ENCODE data around the gene TDO2.

Gene TDO2

DNA sequence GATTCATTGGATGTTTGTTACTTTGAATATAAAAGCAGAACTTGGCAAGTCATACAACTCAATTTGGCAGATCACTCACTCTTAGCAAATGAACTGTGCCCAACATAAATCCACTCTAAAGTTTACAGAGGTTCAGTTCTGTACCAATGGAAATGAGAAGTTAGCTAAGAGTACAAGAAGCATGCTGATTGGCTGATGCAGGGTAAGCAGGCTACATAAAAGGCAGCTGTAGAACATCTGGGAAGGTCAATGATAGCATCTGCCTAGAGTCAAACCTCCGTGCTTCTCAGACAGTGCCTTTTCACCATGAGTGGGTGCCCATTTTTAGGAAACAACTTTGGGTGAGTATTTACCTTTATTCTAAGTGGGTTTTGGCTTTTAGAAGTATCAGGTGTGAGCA is at the start of gene TDO2:
Gene TDO2, plus strand, starts transcription at position 244 of the 400 bp plus-strand sequence. Its CDS starts 63 bp downstream, at position 307.
- TF ChIP-seq, protein P1, sequence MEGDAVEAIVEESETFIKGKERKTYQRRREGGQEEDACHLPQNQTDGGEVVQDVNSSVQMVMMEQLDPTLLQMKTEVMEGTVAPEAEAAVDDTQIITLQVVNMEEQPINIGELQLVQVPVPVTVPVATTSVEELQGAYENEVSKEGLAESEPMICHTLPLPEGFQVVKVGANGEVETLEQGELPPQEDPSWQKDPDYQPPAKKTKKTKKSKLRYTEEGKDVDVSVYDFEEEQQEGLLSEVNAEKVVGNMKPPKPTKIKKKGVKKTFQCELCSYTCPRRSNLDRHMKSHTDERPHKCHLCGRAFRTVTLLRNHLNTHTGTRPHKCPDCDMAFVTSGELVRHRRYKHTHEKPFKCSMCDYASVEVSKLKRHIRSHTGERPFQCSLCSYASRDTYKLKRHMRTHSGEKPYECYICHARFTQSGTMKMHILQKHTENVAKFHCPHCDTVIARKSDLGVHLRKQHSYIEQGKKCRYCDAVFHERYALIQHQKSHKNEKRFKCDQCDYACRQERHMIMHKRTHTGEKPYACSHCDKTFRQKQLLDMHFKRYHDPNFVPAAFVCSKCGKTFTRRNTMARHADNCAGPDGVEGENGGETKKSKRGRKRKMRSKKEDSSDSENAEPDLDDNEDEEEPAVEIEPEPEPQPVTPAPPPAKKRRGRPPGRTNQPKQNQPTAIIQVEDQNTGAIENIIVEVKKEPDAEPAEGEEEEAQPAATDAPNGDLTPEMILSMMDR (conservative IDR thresholded peaks at IDR 0.05) = no peak
- TF ChIP-seq ZFX (IDR thresholded peaks at IDR 0.05) = no peak
- H3K27ac ChIP-seq = no peak within 1 kb of the TSS

DNA sequence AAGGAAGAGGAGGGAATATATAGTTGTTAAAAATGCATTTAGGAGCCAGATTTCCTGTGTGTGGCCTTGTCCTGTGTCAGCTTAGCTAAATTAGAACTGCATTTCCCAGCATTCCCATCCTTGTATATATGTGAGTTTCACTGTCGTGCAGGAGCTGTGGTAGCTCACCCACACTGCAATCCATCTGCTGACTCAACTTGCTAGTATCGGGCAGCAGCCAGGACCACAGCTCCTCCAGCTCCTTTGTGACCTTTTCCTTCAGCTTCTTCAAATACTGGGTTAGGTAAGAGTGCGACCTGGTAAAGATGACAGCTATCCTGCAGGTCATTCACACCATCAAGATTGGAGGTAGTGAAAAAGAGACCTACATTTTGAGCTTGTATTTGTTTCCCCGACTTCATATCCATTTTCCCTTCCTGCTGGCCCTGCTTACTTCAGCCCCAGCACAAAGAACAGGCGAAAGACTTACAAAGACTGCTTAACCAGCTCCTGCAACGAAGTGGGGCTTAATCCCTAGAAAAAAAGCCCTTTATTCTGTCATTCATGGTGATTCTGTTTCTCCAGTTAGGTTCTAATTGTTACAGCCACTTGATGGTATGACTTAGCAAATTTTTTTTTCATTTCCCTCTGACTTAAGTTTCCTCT is 48.8 kb upstream of the TDO2 start:
- TF ChIP-seq, protein P1 (conservative IDR thresholded peaks at IDR 0.05) = no peak
- TF ChIP-seq ZFX (IDR thresholded peaks at IDR 0.05) = no peak
- no peak overlapping the region for H3K27ac ChIP-seq

DNA sequence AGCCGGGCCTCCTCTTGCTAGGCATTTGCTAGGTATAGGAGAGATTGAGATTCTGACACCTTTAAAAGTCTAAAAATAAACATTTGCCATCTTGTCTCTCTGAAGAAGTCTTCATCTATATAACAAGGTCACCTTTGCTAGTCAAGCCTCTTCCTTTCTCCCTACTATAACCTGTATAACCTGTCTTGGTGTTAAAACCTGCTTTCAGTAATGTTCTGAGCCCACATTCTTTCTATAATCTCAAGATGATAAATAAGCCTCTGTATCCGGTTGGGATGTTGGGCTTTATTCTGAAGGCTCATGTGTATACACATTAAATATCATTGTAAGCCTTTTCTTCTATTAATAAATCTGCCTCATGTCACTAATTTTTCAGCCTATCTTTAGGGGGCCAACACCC is 47.6 kb upstream of the TDO2 start:
- no peak overlapping the region for H3K27ac ChIP-seq
- TF ChIP-seq, protein P1 (conservative IDR thresholded peaks at IDR 0.05) = no peak
- no peak for TF ChIP-seq ZFX (IDR thresholded peaks at IDR 0.05)

DNA sequence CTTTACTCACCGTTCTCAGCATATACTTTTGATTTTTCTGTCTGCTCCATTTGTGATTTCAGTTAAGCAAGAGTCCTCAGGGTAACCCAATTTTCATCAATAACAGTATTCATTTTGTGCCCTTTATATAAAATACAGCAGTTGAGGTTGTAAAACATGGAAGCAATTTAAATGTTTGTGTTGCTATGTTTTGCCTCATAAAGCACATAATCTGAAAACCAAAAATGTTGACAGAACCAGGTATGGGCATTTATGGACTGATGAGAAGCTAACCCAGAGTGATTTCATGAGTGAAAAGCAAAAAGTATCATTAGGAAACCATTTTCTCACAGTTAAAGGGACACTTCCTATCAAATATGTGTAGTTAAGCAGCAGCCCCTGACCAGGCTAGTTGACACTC is 37.3 kb upstream of the TDO2 start, which contains the start of gene ASIC5:
Gene ASIC5, minus strand, starts transcription at position 101 of the 400 bp plus-strand sequence. Its CDS starts 51 bp downstream, at position 50.
- H3K27ac ChIP-seq = no peak within 1 kb of the TSS
- TF ChIP-seq, protein P1 (conservative IDR thresholded peaks at IDR 0.05) = no peak
- TF ChIP-seq ZFX (IDR thresholded peaks at IDR 0.05) = no peak

DNA sequence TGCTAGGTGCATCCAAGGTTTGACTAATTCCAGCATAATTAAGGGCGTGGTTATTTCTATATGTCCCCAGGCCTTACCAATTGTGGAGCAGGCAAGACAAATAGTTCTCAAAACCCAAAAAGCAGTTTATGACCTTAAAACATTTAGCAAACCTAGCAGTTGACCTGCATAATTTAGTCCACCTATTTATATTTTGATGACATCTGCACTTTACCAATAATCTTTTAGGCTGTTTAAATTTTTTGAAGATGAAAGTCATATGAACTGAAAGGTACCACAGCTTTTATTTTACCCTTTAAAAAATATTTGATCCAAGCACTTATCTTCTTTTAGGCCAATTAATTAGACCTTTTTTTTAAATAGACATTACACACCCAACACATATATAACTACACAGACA is 27.6 kb upstream of the TDO2 start:
- TF ChIP-seq, protein P1 (conservative IDR thresholded peaks at IDR 0.05) = no peak
- no peak overlapping the region for H3K27ac ChIP-seq

DNA sequence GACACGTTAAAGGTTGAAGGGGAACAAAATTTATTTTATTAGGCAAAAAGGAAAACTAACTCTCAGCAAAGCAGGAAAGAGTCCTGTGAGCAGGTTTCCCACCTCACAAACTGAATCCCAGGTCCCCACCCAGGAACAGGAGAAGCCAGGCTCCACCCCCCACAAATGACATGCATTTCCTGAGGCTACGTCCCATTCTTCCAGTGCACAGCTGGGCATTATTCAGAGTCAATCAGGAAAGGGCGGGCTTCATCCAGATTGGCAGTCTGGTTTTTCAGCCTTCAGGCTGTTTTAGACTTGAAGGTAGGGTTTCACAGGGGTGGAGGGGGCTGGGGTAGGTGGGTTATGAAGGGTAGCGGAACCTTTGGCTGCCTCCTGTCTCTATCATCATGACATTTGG is 25.5 kb upstream of the TDO2 start:
- no peak overlapping the region for H3K27ac ChIP-seq
- TF ChIP-seq, protein P1 (conservative IDR thresholded peaks at IDR 0.05) = no peak
- no peak for TF ChIP-seq ZFX (IDR thresholded peaks at IDR 0.05)

DNA sequence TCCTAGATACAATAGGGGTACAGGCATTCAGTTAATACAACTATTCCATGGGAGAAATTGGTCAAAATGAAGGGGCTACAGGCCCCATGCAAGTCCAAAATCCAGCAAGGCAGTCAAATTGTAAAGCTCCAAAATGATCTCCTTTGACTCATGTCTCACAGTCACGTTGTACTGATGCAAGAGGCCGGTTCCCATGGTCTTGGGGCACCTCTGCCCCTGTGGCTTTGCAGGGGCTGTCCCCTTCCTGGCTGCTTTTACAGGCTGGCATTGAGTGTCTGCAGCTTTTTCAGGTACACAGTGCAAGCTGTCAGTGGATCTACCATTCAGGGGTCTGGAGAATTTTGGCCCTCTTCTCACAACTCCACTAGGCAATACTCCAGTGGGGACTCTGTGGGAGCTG is 24.9 kb upstream of the TDO2 start:
- TF ChIP-seq, protein P1 (conservative IDR thresholded peaks at IDR 0.05) = no peak
- TF ChIP-seq ZFX (IDR thresholded peaks at IDR 0.05) = no peak
- no peak overlapping the region for H3K27ac ChIP-seq
